Heart left ventricle (tissue), 16 donors: ENCODE data around the gene IL31. TPM values are rescaled to one million over a fixed set of nuclear protein-coding genes. Genes with fewer than 3 reads are reported as not detected.
A peak's percentile ranks its signal among the peaks of the same experiment; 100 is the strongest.

Source experiments
- ATAC-seq, 4 donors: fragments of 200-7000 bp; cut with Tn5 transposase; one replicate each; pipeline ENCODE4 v1.9.1; 2020 to 2022; ENCODE audit warnings: moderate library complexity in 4 of 4, mild to moderate bottlenecking in 3 of 4, moderate number of reproducible peaks in 1 of 4
- DNase-seq, 5 donors: peaks; one replicate each; pipeline ENCODE4 v3.0.0-alpha.2; 2020
- H3K27ac ChIP-seq, 12 donors: fragments of 200-600 bp; sonication (generic) in 4 of 12; one replicate each; pipeline versions ENCODE4 v1.5.0 to v1.8.0; 2016 to 2022; ENCODE audit warnings: mild to moderate bottlenecking in 2 of 12
- H3K27me3 ChIP-seq, 9 donors: fragments of 200-600 bp; sonication (generic) in 2 of 9; one replicate each; pipeline versions ENCODE4 v1.5.1 to v1.8.0; 2016 to 2022; ENCODE audit warnings: mild to moderate bottlenecking in 3 of 9
- H3K36me3 ChIP-seq, 9 donors: fragments of 200-600 bp; sonication (generic) in 2 of 9; one replicate each; pipeline versions ENCODE4 v1.5.0 to v1.8.0; 2018 to 2022; ENCODE audit warnings: mild to moderate bottlenecking in 2 of 9
- H3K4me1 ChIP-seq, 12 donors: fragments of 200-600 bp; sonication (generic) in 4 of 12; one replicate each; pipeline versions ENCODE4 v1.5.0 to v1.8.0; 2016 to 2022; ENCODE audit warnings: mild to moderate bottlenecking in 3 of 12
- H3K4me3 ChIP-seq, 12 donors: fragments of 200-600 bp; sonication (generic) in 4 of 12; one replicate each; pipeline versions ENCODE4 v1.5.0 to v1.8.0; 2017 to 2022; ENCODE audit warnings: mild to moderate bottlenecking in 9 of 12, moderate library complexity in 4 of 12
- H3K9me3 ChIP-seq, 12 donors: fragments of 200-600 bp; sonication (generic) in 4 of 12; one replicate each; pipeline versions ENCODE4 v1.5.0 to v1.8.0; 2016 to 2022; ENCODE audit warnings: mild to moderate bottlenecking in 1 of 12
- POLR2A ChIP-seq, 2 donors: fragments of 450-650 bp; IDR thresholded peaks; one replicate each; pipeline ENCODE4 v1.6.1; 2017; ENCODE audit warnings: antibody characterized with exemption in 2 of 2, mild to moderate bottlenecking in 2 of 2, moderate library complexity in 2 of 2
- WGBS, 4 donors: extraction: QIAGEN DNeasy Blood & Tissue Kit in 2 of 4; methylation state at CpG; one replicate each; pipeline versions ENCODE4 v1.1.5 to v1.1.7; 2013 to 2018; 5-methylcytosine and 5-hydroxymethylcytosine counted together
- intact Hi-C, 10 donors: fragments of 100-400 bp; cut with DNase I; formaldehyde crosslinking; loops; one replicate each; pipeline versions ENCODE4 v1.11.1 to v1.14.2; 2022
- polyA plus RNA-seq, 2 donors: library from polyadenylated mRNA; stranded (reverse); fragments of 200-250 nt; gene quantifications; one replicate each; pipeline ENCODE4 v1.2.3, GENCODE V29; 2013
- total RNA-seq, 9 donors: library from RNA; depleted of rRNA in 2 of 9; stranded (reverse); fragments of >200 nt in 2 of 9; fragmentation: NEBNext Ultra II Directional in 3 of 9; extraction: Animal tissue kit (Norgen Biotek cat#: 25700) in 3 of 9; gene quantifications; one replicate each; pipeline versions ENCODE4 v1.1.0 to v1.2.4, GENCODE V29; 2016 to 2023
- TF ChIP-seq, protein P1 (sequence below), 12 donors: fragments of 200-600 bp; sonication (generic) in 4 of 12; IDR thresholded peaks; one replicate each; pipeline versions ENCODE4 v1.5.0 to v1.8.0; 2018 to 2022; ENCODE audit warnings: antibody characterized with exemption in 12 of 12, mild to moderate bottlenecking in 5 of 12
- donor health status: ischemic (EF 13 %, LVEDD 7.1; RV severe dilation, severe dysfunction).
- donor health status: healthy with polysubstance abuse.
- donor health status: DM: no; HTN: yes; CAD: no.
- donor health status: DM: no; HTN: no; CAD: no.
- donor health status: ischemic (EF 25% LVEDD 6.9; RV normal size, moderate dysfunction).
- donor health status: ischemic (EF 25% LVEDD 5.7; RV mildly dilated, moderate dysfunction).
- donor health status: healthy.
- donor health status: DM: yes; HTN: yes; CAD: no.
- donor health status: ischemic (EF 35%, LVEDD 5.7; RV mildly dilated, moderate dysfunction).
- donor health status: nonischemic (EF 11% LVEDD 7.7; RV severe dilation, severe dysfunction).
- donor health status: DM: yes; HTN: yes; CAD: no.
- donor health status: PGD.
- donor health status: ischemic (EF 29% LVEDD 5.4; RV normal size, mild dysfunction).
- donor health status: nonischemic (EF 23%, LVEDD 6.1; RV moderate dilation, normal function).

Gene IL31
- total and polyA plus RNA-seq, 11 donors = not detected

GRCh38 chr12:122123051-122123760 is 50.8 kb downstream of the IL31 start:
- H3K4me3 ChIP-seq = peak overlapping the region in 4 of 12 donors; percentile 2 to 21 (median 16)
- H3K36me3 ChIP-seq = peaks cover 0 to 13% (median 10%) of the 10 kb centered on the region in 9 donors
- WGBS, 4 donors = 21 to 32% (median 22%) methylated on average over 14 to 22 of the region's 22 CpGs

More at GRCh38 chr12:122123051-122123760, 50.8 kb downstream of the IL31 start:
- H3K27me3 ChIP-seq = no peaks in the 10 kb centered on the region
- peak overlapping the region in 2 of 12 donors; percentile 36 to 64 for H3K27ac ChIP-seq
- intact Hi-C loops = loop anchor here (1.0 to 10.0 kb wide), 5 partner anchors 41 to 208 kb away; partner anchors contain the start of gene CFAP251 (in 4 of the 10)
- ATAC-seq (peak in 3 of 4 donors; percentile 44 to 56 (median 51)), DNase-seq (peak; percentile 55 to 68 (median 64))
- no peak for TF ChIP-seq POLR2A (IDR thresholded peaks at IDR 0.05)
- TF ChIP-seq, protein P1, sequence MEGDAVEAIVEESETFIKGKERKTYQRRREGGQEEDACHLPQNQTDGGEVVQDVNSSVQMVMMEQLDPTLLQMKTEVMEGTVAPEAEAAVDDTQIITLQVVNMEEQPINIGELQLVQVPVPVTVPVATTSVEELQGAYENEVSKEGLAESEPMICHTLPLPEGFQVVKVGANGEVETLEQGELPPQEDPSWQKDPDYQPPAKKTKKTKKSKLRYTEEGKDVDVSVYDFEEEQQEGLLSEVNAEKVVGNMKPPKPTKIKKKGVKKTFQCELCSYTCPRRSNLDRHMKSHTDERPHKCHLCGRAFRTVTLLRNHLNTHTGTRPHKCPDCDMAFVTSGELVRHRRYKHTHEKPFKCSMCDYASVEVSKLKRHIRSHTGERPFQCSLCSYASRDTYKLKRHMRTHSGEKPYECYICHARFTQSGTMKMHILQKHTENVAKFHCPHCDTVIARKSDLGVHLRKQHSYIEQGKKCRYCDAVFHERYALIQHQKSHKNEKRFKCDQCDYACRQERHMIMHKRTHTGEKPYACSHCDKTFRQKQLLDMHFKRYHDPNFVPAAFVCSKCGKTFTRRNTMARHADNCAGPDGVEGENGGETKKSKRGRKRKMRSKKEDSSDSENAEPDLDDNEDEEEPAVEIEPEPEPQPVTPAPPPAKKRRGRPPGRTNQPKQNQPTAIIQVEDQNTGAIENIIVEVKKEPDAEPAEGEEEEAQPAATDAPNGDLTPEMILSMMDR (IDR thresholded peaks at IDR 0.05) = peak; percentile 64 to 90 (median 78)
- no peaks in the 10 kb centered on the region for H3K9me3 ChIP-seq
- H3K4me1 ChIP-seq = peaks cover 0 to 57% (median 30%) of the 10 kb centered on the region in 12 donors

Other genes with a start within 250 kb of the IL31 start
- gene BCL7A, start 152.3 kb downstream of the IL31 start, total RNA-seq = 10 to 100 TPM; 11.4 to 22.1 (median 14.3) TPM
- gene BCL7A, start 152.3 kb downstream of the IL31 start, polyA plus RNA-seq = 10 to 100 TPM in 1 of 2 donors, 1 to 10 TPM in 1; 4.0 to 14.4 TPM
- 10 to 100 TPM; 14.3 to 39.6 (median 22.7) TPM for gene MLXIP, start 95.5 kb downstream of the IL31 start, total RNA-seq
- 10 to 100 TPM; 19.8 to 31.7 TPM for gene MLXIP, start 95.5 kb downstream of the IL31 start, polyA plus RNA-seq
- 1 to 10 TPM in 2 of 9 donors, under 1 TPM in 6, not detected in 1; 0.31 to 1.9 (median 0.92) TPM for gene LRRC43, start 8.9 kb upstream of the IL31 start, total RNA-seq
- gene LRRC43, start 8.9 kb upstream of the IL31 start, polyA plus RNA-seq = under 1 TPM; 0.15 to 0.38 TPM
- not detected for gene B3GNT4, start 29.5 kb upstream of the IL31 start, total RNA-seq
- under 1 TPM; 0.11 to 0.27 TPM for gene B3GNT4, start 29.5 kb upstream of the IL31 start, polyA plus RNA-seq
- gene DIABLO, start 51.8 kb upstream of the IL31 start, total RNA-seq = 10 to 100 TPM; 27.9 to 64.4 (median 34.8) TPM
- gene DIABLO, start 51.8 kb upstream of the IL31 start, polyA plus RNA-seq = 10 to 100 TPM; 26.4 to 72.6 TPM
- 10 to 100 TPM in 7 of 9 donors, 1 to 10 TPM in 2; 7.3 to 16.7 (median 13.2) TPM for gene VPS33A, start 92.3 kb upstream of the IL31 start, total RNA-seq
- gene VPS33A, start 92.3 kb upstream of the IL31 start, polyA plus RNA-seq = 10 to 100 TPM in 1 of 2 donors, 1 to 10 TPM in 1; 5.6 to 13.8 TPM
- 100 to 1,000 TPM in 6 of 9 donors, 10 to 100 TPM in 3; 71.1 to 173 (median 107) TPM for gene CLIP1, start 248.4 kb upstream of the IL31 start, total RNA-seq
- gene CLIP1, start 248.4 kb upstream of the IL31 start, polyA plus RNA-seq = 10 to 100 TPM; 31.9 to 76.8 TPM